ENCODE measurements around the gene TEX22.
A peak's percentile ranks its signal among the peaks of the same experiment; 100 is the strongest.

TEX22 gene

DNA sequence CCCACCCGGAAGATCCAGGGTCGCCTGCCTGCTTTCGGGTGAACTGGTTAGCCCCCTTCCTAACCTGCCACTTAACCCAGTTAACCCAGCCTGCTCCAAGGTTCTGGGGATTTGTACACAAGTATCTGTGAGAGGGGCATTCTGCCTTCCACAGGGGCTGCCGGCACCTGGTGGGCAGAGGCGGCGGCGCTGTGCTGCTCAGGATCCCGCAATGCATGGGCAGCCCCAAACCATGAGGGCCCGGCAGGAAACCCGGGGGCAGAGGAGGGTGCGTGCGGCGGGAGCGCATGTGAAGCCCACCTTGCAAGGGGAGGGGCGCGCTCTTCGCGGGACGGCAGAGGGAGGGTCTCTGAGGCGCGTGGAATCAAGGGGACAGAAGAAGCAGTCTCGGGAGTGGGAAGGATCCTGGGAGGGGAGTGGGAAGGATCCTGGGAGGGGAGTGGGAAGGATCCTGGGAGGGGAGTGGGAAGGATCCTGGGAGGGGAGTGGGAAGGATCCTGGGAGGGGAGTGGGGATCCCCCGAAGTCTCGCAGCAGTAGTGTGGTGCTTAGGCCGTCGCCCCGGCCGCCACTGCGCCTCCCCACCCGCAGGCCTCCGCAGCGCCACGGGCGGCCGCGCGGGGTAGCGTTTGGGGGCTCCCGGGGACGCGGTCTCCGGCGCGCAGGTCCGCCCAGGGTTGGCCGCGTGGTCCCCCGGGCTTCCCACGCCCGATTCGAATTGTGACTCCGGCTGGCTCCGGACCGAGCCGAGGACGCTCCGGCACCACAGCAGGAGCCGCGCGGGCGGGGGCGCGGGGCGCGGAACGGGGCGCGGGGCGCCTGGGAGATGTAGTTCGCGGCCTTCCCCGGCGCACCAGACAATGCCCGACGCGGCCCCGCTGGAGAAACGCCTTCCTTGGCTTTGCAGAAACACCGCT is 16.4 kb downstream of the TEX22 start:
- intact Hi-C loops (cut with DNase I) = loop anchor here (5.0 kb wide), 1 partner anchor 58 kb away; the partner anchor contains the start of gene CRIP2

DNA sequence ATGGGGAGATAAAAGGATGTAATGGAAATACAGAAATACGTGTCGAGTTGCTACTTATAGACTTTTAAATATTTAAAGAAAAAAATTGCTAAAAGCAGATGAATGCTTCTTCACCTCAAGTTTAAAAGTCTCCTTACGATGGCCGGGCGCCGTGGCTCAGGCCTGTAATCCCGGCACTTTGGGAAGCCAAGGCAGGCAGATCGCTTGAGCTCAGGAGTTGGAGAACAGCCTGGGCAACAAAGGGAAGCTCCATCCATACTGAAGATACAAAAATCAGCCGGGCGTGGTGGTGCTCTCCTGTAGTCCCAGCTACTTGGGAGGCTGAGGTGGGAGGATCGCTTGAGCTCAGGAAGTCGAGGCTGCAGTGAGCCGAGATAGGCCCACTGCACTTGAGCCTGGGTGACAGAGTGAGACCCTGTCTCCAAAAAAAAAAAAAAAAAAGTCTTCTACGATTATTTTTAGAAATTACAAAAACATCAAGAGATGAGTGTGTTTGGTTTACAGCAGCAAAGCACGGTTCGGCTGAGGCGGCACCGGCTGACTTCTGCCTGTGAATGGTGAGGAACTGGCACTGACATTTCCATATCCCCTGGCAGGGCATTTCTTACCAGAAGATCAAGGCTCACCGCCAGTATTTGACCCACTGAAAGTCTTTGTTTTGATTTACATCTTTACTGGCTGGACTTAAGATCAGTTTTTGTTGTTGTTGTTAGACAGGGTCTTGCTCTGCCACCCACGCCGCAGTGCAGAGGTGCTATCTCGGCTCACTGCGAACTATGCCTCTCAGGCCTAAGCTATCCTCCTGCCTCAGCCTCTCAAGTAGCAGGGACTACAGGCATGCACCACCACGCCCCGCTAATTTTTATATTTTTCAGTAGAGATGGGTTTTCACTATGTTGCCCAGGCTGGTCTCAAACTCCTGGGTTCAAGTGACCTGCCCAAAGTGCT is 17.4 kb downstream of the TEX22 start:
- no peak for DNase-seq
- intact Hi-C loops (cut with DNase I) = no loop called here

More for the DNA sequence above, 16.4 kb downstream of the TEX22 start:
- DNase-seq = peak; percentile 51 to 91 (median 84)

DNA sequence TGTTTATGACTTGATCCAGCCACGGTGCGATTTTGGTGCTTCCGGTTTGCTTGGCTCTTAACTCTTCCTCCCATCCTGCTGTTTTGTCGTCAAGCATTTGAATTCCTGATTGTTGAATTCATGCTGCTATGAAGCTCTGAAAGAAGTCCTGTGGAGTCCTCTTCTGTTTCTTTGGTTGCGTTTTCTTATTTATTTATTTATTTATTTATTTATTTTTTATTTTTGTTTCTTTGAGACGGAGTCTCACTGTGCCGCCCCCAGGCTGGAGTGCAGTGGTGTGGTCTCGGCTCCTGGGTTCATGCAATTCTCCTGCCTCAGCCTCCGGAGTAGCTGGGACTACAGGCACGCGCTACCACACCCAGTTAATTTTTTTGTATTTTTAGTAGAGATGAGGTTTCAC is 18.3 kb downstream of the TEX22 start:
- no peak for DNase-seq
- intact Hi-C loops (cut with DNase I) = no loop called here

DNA sequence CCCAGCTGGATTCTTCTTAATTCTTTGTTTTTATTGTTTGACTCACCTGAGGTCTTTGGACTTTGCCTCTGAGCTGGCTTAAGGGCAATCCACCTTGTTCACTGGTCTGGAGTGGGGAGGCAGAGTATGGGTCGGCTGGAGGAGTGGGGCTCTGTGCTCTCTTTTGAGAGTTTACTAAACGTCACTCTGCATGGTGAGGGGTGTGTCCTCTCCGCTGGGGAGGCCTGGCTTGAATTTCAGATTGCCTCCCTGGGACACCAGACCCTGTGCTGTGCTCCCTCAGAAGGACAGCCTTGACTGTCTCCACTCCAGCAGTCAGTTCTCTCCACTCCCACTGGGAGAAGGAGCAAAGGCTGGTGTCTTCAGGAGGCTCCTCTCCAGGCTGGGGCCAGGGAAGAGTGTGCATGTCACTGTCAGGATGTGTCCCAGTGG is 19.4 kb downstream of the TEX22 start:
- intact Hi-C loops (cut with DNase I) = no loop called here
- no peak for DNase-seq

DNA sequence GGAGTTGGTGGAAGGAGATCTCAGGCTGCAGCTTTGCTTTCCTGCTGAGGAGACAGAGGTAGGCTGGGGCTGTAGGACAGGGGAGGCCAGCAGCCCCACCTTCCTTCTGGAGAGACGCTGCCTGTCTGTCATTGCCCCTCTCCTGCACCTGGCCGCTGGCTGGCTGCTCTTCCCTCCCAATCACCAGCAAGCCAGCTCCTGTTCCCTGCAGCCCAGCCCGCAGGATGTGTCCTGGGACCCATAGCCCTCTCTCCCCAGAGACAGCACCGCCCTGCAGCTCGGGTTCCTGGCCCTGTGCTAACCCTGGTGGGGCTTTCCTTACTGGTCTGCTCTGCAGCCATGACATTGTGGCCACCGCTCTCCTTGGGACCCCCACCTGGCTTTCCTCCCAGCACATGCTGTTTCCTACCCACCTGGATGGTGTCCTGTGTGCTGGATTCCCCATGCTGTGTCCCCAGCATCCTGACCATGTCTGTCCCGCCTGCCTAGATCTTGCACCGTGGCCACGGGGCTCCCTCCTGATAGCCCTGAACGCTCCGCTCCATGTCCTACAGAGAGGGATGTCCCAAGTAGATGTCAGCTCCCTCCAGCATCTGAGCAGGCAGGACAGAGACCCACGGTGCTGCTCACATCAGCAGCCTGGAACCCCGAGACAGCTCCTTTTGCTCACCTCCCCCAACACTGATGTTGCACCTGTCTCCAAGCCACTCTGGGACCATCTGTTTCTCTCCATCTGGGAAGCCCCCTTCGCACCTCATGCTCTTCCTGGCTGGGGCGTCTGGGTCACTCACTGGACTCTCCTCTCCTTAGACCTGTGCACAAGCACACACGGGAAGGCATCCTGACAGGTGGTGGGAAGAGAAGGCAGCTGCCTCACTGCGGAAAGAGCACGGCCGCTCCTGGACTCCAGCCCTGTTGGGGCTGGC is 20.2 kb downstream of the TEX22 start:
- intact Hi-C loops (cut with DNase I) = no loop called here
- no peak for DNase-seq

DNA sequence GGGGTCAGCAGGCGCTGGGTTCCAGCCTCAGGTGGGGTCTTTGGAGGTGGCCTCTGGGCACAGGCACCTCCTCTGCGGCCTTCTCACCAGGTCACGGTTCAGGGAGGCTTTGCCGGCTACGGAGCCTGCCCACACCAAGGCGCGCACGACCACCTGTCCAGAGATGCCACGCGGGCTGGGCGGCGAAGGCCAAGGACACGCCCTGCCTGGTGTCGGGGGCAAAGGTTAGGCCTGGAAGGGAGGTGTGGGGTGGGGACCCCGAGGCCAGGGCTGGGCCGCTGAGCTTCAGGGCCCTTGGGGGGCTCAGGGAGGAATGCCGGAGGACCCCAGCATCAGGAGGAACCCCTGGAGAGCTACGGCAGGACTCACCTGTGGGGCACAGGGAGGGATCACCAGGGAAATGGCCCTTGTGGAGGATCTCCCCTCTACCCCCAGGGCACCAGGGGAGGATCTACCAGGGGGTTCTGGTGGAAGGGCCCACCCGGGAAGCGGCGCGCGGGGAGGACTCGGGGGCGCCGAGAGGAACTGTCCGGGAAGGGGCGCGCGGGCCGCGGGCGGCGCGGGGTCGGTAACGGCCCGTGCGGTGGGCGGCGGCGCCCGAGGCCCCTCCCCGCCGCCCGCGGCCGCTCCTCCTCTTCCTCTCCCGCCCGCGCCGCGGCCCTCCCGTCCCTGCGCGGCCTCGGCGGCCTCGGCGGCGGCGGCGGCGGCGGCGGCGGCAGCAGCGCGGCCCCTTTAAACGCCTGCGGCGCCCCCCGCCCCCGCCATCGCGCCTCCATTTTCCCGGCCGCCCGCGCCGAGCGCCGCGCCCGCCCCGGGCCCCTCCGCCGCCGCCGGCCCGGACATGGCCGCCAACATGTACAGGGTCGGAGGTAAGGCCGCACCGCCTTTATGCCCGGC is 21.1 kb downstream of the TEX22 start, which contains the start of gene MTA1:
Gene MTA1, plus strand, starts transcription at position 633 of the 897 bp plus-strand sequence. Its CDS starts 209 bp downstream, at position 842.
- intact Hi-C loops (cut with DNase I) = no loop called here
- DNase-seq = peak in 26 of 42 donors; percentile 28 to 73 (median 56)

DNA sequence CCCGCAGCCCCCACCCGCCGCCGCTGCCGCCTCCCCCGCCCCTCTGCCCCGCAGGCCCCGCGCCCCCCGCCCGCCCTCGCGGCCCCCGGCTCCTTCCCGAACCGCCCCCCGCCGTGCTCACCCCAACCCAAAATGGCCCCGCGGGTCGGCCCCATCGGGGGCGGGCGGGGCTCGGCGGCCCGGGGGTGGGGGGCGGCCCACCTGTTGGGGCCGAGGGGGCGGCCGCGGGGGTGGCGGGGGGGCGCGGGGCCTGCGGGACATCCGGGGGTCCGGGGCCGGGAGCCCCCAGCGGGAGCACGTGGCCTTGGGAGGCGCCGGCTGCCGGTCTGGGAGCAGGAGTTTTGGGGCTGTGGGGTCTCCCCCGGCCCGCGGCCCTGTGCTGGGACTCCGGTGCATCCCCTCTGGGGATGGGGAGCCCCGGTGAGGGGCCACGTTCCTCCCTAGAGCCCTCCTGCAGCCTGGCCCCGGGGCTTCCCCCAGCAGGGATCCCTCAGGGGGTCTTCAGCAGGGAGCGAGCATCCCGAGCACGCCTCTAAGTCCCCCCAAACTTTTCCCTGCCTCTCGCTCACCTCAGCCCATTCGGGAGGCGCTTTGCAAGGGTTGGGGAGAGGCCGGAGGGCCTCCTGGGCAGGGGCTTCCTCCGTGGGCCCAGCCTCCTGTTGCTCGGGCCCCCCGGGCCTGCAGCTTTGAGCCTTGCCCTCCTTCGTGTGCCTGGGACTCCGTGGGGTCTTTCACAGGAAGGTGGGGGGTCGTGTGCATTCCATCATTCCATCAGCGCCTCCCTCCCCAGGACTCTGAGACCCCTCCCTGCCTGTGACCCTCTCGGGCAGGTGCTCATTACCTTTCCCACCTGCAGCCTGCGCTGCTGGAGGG is 22.0 kb downstream of the TEX22 start:
- DNase-seq = no peak
- intact Hi-C loops (cut with DNase I) = no loop called here

DNA sequence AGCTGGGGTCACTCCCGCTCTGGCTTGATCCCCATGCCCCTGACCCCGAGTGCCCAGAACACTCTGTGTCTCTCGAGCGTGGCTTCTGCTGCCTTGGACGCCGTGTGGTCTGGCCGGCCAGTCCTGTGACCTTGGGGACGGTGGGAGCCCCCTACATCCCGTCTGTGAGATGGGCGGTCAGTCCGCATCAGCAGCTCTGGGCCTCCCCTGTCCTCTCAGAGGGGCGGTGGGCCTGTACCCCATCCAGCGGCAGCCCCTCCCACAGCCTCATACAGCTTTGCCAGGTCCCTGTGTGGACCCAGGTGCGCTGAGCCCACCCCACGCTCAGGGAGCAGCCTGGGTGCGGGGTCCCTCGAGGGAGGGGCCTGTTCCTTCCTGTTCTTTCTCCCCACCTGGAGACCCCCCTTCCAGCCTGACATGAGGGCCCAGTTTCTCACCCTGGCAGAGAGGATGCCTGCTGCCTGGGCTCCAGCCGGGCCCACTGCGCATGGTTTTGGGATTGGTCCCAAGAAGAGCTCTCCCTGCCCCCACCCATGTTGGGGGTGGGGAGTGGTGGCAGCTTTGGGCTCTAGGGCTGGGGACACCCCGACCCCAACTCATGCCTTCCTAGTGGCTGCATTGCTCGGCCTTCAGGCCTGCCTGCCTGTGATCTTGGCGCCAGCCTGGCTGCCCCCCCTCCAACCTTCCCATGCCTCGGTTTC is 22.8 kb downstream of the TEX22 start:
- intact Hi-C loops (cut with DNase I) = no loop called here
- DNase-seq = no peak

DNA sequence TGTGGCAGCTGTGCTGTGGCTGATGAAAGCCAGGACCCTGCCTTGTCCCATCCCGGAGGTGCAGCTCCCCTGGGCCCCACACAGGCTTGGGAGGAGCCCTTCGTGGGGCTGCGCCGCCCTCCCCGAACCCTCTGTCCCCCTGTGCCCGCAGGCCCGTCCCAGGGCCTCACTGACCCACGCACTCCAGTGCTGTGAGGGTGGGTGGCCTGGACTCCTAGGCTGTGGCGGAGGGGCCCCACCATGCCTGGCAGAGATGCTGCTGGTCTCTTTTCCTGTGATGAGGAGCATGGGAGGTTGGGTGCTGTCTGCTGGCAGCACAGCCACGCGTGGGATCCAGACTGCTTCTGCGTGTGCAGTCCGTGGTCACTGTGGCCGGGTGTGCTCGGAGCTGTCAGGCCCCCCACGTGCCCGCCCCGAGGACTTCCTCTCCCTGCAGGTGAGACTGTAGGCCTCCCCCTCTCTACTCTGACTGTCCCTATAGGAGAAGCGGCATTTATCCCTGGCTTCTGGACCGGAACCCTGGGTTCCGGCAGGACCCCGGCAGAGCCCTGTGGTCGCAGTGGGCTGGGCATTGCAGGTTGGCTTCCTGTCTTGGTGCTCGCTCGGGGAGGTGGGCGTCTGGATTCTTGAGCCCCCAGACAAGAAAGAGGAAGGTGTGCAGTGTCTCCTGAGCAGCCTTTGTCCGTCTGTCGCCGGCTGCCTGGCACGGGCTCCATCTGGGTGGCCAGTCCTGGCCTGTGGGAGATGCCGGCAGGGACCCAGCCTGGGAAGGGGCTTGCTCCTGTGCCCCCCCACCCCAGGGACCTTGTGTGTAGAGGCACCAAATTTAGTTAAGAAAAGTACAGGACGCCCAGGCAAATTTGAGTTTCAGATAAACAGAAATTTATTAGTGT is 23.6 kb downstream of the TEX22 start:
- intact Hi-C loops (cut with DNase I) = no loop called here
- DNase-seq = no peak

DNA sequence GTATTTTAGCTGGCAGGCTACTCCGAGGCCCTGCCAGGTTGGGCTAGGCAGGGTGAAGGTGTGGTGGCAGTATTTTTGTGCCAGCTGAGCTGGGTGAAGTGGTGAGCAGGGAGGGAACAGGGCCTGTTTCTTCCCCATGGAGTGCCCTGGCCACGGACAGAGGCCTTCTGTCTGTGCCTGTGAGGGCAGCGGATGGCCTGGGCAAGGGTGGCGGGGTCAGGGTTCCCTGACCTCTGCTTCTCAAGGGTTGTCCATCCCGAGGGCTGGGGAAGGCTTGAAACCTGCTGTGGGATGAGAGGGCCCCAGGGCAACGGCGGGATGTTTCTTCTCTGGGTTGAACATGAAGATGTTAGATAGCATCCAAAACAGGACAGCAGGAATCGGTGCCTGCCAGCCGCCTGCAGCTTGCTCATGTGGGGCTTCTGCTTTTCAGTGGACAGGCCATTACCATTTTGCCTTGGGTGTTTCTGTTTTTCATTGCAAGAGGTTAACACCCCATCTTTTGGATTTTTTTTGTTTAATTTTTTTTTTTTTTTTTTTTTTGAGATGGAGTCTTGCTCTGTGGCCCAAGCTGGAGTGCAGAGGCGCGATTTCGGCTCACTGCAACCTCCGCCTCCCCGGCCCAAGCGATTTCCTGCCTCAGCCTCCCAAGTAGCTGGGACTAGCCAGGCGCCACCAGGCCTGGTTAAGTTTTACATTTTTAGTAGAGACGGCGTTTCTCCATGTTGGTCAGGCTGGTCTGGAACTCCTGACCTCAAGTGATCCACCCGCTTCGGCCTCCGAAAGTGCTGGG is 24.6 kb downstream of the TEX22 start:
- intact Hi-C loops (cut with DNase I) = no loop called here
- peak in 1 of 42 donors; percentile 43 for DNase-seq

DNA sequence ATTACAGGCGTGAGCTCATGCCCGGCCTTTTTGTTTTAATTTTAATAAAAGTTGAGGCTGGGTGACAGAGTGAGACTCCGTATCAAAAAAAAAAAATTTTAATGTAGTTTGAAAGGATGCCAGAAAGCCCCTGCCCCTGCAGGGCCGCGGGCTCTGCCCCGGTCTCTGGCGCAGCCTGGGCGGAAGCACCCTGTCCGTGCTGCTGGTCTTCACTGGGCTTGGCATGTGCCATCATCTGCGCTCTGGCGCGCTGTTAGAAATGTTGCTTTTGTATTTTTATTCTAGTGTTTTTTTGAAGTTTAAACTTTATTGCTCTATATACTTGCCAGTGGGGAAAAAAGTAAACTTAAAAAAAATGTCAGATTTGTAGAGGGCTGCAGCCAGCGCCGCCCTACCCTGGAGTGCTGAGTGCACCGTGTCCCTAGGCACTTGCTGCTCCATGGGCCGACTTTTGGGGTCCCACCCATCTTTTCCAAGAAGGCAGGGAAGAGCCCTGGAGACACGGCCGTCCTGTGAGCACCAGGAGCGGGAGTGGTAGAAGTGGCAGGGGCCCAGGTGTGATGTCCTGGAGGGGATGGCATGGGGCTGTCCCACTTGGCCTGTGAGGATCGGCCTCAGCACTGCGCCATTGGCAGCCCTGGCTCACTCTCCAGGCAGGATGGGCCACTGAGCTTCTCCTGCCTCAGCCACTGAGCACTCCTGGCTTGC is 25.3 kb downstream of the TEX22 start:
- DNase-seq = no peak
- intact Hi-C loops (cut with DNase I) = no loop called here

DNA sequence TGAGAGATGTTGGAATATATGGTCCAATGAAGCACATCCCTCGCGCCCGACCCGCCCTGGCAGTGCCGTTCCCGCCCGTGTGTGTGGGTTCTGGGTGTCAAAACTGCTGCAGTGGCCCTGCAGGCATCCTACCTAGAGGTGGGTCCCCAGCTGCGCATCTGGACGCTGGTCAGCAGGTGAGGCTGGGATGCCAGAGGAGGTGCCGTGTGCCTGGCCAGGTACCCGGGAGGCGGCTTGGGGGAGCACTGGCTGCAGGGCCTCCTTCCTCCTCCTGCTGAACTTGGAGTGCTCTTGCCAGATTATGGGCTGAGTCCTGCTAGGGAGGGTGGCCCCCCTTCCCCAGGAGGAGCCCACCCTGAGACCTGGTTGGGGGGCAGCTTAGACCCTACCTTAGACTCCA is 26.5 kb downstream of the TEX22 start:
- DNase-seq = no peak
- intact Hi-C loops (cut with DNase I) = no loop called here

DNA sequence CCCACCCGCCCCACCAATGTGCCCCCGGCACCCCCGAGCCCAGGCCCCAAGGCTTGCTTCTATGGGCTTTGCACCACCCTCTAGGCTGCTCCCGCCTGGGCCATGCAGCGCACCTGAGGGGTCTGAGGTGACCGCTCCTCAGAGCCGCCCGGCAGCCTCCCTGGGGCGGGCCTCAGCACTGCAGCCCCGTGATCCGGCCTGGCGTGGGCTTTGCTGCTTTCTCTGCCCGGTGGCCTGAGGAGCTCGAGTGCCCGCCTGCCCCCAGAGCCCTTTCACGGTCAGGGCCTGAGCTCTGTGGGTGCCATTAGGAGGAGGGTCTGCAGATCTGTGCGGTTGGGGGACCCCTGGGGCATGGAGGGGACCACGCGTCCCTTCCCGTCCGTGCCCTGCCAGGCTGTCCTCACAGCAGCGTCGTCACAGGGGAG is 27.5 kb downstream of the TEX22 start:
- intact Hi-C loops (cut with DNase I) = no loop called here
- no peak for DNase-seq

Measured in head of caudate nucleus (tissue), 42 donors.